SK-N-SH treated with all-trans-retinoic acid at 6 μM for 48 hours (cell line): ENCODE measurements around the gene AMY1B.
"Not testable (repeated sequence)": the region's sequence is repeated elsewhere in the genome, so short reads cannot be mapped to it uniquely, and the experiment has no call there.

ENCODE experiments used
- ARNTL ChIP-seq: fragments of 450-650 bp; formaldehyde crosslinking; IDR thresholded peaks from 2 replicates; pipeline ENCODE4 v1.5.0; 2020; ENCODE audit warnings: low read depth, mild to moderate bottlenecking, moderate library complexity, borderline replicate concordance
- GLIS3 ChIP-seq: fragments of 250-450 bp; sonication (Bioruptor Pico); IDR thresholded peaks from 2 replicates; pipeline ENCODE4 v1.5.0; 2020; ENCODE audit warnings: mild to moderate bottlenecking, moderate library complexity
- OSR1 ChIP-seq: fragments of 250-450 bp; sonication (Bioruptor Pico); IDR thresholded peaks from 2 replicates; pipeline ENCODE4 v1.8.0; 2022; ENCODE audit warnings: moderate library complexity, mild to moderate bottlenecking, inconsistent platforms
- PPARA ChIP-seq: fragments of 250-450 bp; sonication (Bioruptor Pico); IDR thresholded peaks from 2 replicates; pipeline ENCODE4 v1.5.0; 2020; ENCODE audit warnings: mild to moderate bottlenecking, borderline replicate concordance
- TCF4 ChIP-seq: fragments of 250-450 bp; sonication (Bioruptor Pico); IDR thresholded peaks from 2 replicates; pipeline ENCODE4 v1.8.0; 2021; ENCODE audit warnings: mild to moderate bottlenecking, moderate library complexity, borderline replicate concordance
- TOX ChIP-seq: fragments of 250-450 bp; sonication (Bioruptor Pico); IDR thresholded peaks from 2 replicates; pipeline ENCODE4 v1.8.0; 2021; ENCODE audit warnings: mild to moderate bottlenecking, moderate library complexity, borderline replicate concordance
- TF ChIP-seq, protein P1 (sequence below): fragments of 250-450 bp; sonication (Bioruptor Pico); IDR thresholded peaks from 2 replicates; pipeline ENCODE4 v1.8.0; 2020; ENCODE audit warnings: mild to moderate bottlenecking, moderate library complexity, borderline replicate concordance
- TF ChIP-seq, protein P2 (sequence below): fragments of 250-450 bp; sonication (Bioruptor Pico); IDR thresholded peaks from 2 replicates; pipeline ENCODE4 v1.5.1; 2020; ENCODE audit warnings: low read depth, mild to moderate bottlenecking, moderate library complexity
- TF ChIP-seq, protein P3 (sequence below): fragments of 250-450 bp; sonication (Bioruptor Pico); IDR thresholded peaks from 2 replicates; pipeline ENCODE4 v1.8.0; 2021; ENCODE audit warnings: low read depth, mild to moderate bottlenecking, moderate library complexity, borderline replicate concordance

DNA sequence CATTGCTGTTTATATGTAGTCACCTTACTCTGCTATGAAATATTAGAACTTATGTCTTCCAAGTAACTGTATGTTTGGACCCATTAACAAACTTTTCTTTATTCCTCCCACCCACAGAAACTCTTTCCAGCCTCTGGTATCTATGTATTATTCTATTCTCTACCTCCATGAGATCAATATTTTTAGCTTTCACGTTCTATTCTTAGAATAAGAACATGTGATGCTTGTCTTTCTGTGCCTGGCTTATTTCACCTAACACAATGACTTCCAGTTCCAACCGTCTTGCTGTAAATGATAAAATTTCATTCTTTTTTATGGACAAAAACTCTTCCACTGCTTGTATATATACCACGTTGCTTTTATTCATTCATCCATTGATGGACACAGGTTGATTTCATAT is 54.8 kb downstream of the AMY1B start:
- TF ChIP-seq, protein P1, sequence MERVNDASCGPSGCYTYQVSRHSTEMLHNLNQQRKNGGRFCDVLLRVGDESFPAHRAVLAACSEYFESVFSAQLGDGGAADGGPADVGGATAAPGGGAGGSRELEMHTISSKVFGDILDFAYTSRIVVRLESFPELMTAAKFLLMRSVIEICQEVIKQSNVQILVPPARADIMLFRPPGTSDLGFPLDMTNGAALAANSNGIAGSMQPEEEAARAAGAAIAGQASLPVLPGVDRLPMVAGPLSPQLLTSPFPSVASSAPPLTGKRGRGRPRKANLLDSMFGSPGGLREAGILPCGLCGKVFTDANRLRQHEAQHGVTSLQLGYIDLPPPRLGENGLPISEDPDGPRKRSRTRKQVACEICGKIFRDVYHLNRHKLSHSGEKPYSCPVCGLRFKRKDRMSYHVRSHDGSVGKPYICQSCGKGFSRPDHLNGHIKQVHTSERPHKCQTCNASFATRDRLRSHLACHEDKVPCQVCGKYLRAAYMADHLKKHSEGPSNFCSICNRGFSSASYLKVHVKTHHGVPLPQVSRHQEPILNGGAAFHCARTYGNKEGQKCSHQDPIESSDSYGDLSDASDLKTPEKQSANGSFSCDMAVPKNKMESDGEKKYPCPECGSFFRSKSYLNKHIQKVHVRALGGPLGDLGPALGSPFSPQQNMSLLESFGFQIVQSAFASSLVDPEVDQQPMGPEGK (CRISPR knock-in tag), result not testable (repeated sequence)
- TF ChIP-seq TCF4 (CRISPR knock-in tag); GLIS3; ARNTL (CRISPR knock-in tag); PPARA (CRISPR knock-in tag); OSR1; TOX (CRISPR knock-in tag): not testable (repeated sequence)
- TF ChIP-seq, protein P2, sequence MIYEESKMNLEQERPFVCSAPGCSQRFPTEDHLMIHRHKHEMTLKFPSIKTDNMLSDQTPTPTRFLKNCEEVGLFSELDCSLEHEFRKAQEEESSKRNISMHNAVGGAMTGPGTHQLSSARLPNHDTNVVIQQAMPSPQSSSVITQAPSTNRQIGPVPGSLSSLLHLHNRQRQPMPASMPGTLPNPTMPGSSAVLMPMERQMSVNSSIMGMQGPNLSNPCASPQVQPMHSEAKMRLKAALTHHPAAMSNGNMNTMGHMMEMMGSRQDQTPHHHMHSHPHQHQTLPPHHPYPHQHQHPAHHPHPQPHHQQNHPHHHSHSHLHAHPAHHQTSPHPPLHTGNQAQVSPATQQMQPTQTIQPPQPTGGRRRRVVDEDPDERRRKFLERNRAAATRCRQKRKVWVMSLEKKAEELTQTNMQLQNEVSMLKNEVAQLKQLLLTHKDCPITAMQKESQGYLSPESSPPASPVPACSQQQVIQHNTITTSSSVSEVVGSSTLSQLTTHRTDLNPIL (CRISPR knock-in tag), result not testable (repeated sequence)
- TF ChIP-seq, protein P3, sequence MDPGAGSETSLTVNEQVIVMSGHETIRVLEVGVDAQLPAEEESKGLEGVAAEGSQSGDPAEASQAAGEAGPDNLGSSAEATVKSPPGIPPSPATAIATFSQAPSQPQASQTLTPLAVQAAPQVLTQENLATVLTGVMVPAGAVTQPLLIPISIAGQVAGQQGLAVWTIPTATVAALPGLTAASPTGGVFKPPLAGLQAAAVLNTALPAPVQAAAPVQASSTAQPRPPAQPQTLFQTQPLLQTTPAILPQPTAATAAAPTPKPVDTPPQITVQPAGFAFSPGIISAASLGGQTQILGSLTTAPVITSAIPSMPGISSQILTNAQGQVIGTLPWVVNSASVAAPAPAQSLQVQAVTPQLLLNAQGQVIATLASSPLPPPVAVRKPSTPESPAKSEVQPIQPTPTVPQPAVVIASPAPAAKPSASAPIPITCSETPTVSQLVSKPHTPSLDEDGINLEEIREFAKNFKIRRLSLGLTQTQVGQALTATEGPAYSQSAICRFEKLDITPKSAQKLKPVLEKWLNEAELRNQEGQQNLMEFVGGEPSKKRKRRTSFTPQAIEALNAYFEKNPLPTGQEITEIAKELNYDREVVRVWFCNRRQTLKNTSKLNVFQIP (CRISPR knock-in tag), result not testable (repeated sequence)
